PFSK-1 (cell line): ENCODE measurements around the gene POLR2A.

ENCODE experiments used
- FOXP2 ChIP-seq: optimal IDR thresholded peaks from 2 replicates; pipeline ENCODE3; 2011; ENCODE audit warnings: borderline replicate concordance, control low read depth, inconsistent platforms; ENCODE audit not compliant: insufficient read depth; ENCODE audit errors: extremely low read length, extremely low read depth
- POLR2AphosphoS5 ChIP-seq: IDR thresholded peaks from 2 replicates; pipeline ENCODE4 v1.6.1; 2012; ENCODE audit warnings: low read depth, mild to moderate bottlenecking, control low read depth, low read length, moderate library complexity
- REST ChIP-seq, 2 experiments: IDR thresholded peaks; 2 replicates each; pipeline versions ENCODE4 v1.6.1 to v1.8.0; 2011 to 2012; ENCODE audit warnings: low read depth in 2 of 2, low read length in 2 of 2, control low read depth in 1 of 2, inconsistent platforms in 1 of 2, mild to moderate bottlenecking in 1 of 2, moderate library complexity in 1 of 2; ENCODE audit not compliant: insufficient read depth in 1 of 2
- SIN3A ChIP-seq: IDR thresholded peaks from 2 replicates; pipeline ENCODE4 v1.6.1; 2012; ENCODE audit warnings: mild to moderate bottlenecking, low read length, moderate library complexity, borderline replicate concordance; ENCODE audit not compliant: insufficient read depth
- TAF1 ChIP-seq: IDR thresholded peaks from 2 replicates; pipeline ENCODE4 v1.6.1; 2012; ENCODE audit warnings: low read length, control low read depth, borderline replicate concordance; ENCODE audit not compliant: insufficient read depth

POLR2A gene

GRCh38 chr17:7538050-7538449 is 53.9 kb downstream of the POLR2A start:
- TF ChIP-seq FOXP2 (no peak), POLR2AphosphoS5 (no peak), TAF1 (no peak), REST (IDR thresholded peaks at IDR 0.05; ENCODE audit: insufficient read depth in 1 of 2, low read depth in 2 of 2, low read length in 2 of 2) (no peak), SIN3A (no peak)

GRCh38 chr17:7538891-7539545 is 54.9 kb downstream of the POLR2A start:
- TF ChIP-seq FOXP2 = no peak
- no peak for TF ChIP-seq TAF1
- no peak for TF ChIP-seq REST (IDR thresholded peaks at IDR 0.05; ENCODE audit: insufficient read depth in 1 of 2, low read depth in 2 of 2, low read length in 2 of 2)
- no peak for TF ChIP-seq POLR2AphosphoS5
- no peak for TF ChIP-seq SIN3A

- TF ChIP-seq FOXP2 = no peak
- no peak for TF ChIP-seq REST (IDR thresholded peaks at IDR 0.05; ENCODE audit: insufficient read depth in 1 of 2, low read depth in 2 of 2, low read length in 2 of 2)
- TF ChIP-seq TAF1 = no peak
- TF ChIP-seq SIN3A = no peak
- TF ChIP-seq POLR2AphosphoS5 = no peak
Observed at GRCh38 chr17:7541074-7541621, 57.0 kb downstream of the POLR2A start.

- TF ChIP-seq POLR2AphosphoS5 (no peak), SIN3A (no peak), REST (IDR thresholded peaks at IDR 0.05; ENCODE audit: insufficient read depth in 1 of 2, low read depth in 2 of 2, low read length in 2 of 2) (no peak), TAF1 (no peak), FOXP2 (no peak)
Observed at GRCh38 chr17:7544911-7545310, 60.7 kb downstream of the POLR2A start.
